ENCODE results near the gene TNFSF4.

TNFSF4 gene

GRCh38 chr1:173139706-173140105 is 67.4 kb downstream of the TNFSF4 start:
- TF ChIP-seq MYC (IDR thresholded peaks at IDR 0.05; ENCODE audit: low read depth, low read length) (no peak), POLR2A (IDR thresholded peaks at IDR 0.05; ENCODE audit: extremely low read depth, insufficient read length) (no peak), MAX (IDR thresholded peaks at IDR 0.05; ENCODE audit: low read depth, low read length) (no peak)
- TF ChIP-seq, protein P1, sequence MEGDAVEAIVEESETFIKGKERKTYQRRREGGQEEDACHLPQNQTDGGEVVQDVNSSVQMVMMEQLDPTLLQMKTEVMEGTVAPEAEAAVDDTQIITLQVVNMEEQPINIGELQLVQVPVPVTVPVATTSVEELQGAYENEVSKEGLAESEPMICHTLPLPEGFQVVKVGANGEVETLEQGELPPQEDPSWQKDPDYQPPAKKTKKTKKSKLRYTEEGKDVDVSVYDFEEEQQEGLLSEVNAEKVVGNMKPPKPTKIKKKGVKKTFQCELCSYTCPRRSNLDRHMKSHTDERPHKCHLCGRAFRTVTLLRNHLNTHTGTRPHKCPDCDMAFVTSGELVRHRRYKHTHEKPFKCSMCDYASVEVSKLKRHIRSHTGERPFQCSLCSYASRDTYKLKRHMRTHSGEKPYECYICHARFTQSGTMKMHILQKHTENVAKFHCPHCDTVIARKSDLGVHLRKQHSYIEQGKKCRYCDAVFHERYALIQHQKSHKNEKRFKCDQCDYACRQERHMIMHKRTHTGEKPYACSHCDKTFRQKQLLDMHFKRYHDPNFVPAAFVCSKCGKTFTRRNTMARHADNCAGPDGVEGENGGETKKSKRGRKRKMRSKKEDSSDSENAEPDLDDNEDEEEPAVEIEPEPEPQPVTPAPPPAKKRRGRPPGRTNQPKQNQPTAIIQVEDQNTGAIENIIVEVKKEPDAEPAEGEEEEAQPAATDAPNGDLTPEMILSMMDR (IDR thresholded peaks at IDR 0.05; ENCODE audit: low read depth, low read length) = no peak
- no peak overlapping the region for H3K4me3 ChIP-seq (ENCODE audit: low read depth, low read length)
- no peak for DNase-seq (ENCODE audit: low read depth)

DNA sequence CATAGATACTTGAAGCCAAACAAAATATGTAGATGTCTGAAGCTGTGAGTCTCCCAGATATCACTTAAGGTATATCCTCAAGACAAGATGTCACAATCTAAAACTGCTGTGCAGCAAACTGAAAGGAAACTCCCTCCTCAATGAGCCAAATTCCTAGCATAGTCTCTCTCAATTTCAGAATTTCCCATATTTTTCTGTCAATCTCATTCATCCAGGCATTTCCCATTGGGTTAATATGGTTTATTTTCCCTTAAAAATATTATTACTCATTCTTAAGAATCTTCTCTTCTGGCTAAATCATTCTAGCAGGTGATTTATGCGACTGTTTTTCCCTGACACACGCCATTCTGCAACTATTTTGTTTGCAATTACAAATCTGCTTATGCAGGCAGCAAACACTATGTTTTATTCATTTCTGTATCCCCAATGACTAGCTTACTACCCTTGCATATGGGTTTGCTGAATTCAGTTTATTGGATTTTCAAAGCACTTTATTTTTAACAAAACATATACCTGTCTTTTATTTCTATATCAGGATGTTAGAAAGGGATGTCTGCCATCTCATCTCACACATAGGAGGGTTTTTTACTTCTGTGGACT is 69.9 kb downstream of the TNFSF4 start:
- no peak for DNase-seq (ENCODE audit: low read depth)
- TF ChIP-seq, protein P1 (IDR thresholded peaks at IDR 0.05; ENCODE audit: low read depth, low read length) = no peak
- TF ChIP-seq MYC (IDR thresholded peaks at IDR 0.05; ENCODE audit: low read depth, low read length) = no peak
- no peak for TF ChIP-seq POLR2A (IDR thresholded peaks at IDR 0.05; ENCODE audit: extremely low read depth, insufficient read length)

GRCh38 chr1:173134800-173135199 is 72.3 kb downstream of the TNFSF4 start:
- H3K4me3 ChIP-seq (ENCODE audit: low read depth, low read length) = no peak overlapping the region
- TF ChIP-seq MYC (IDR thresholded peaks at IDR 0.05; ENCODE audit: low read depth, low read length) (no peak), MAX (IDR thresholded peaks at IDR 0.05; ENCODE audit: low read depth, low read length) (no peak), POLR2A (IDR thresholded peaks at IDR 0.05; ENCODE audit: extremely low read depth, insufficient read length) (no peak)
- TF ChIP-seq, protein P1 (IDR thresholded peaks at IDR 0.05; ENCODE audit: low read depth, low read length) = no peak
- no peak for DNase-seq (ENCODE audit: low read depth)

More for the DNA sequence above, 69.9 kb downstream of the TNFSF4 start:
- no peak overlapping the region for H3K4me3 ChIP-seq (ENCODE audit: low read depth, low read length)

- DNase-seq (ENCODE audit: low read depth) = no peak
- TF ChIP-seq, protein P1 (IDR thresholded peaks at IDR 0.05; ENCODE audit: low read depth, low read length) = no peak
- no peak for TF ChIP-seq POLR2A (IDR thresholded peaks at IDR 0.05; ENCODE audit: extremely low read depth, insufficient read length)
- TF ChIP-seq MYC (IDR thresholded peaks at IDR 0.05; ENCODE audit: low read depth, low read length) = no peak
- TF ChIP-seq MAX (IDR thresholded peaks at IDR 0.05; ENCODE audit: low read depth, low read length) = no peak
- H3K4me3 ChIP-seq (ENCODE audit: low read depth, low read length) = no peak overlapping the region
These were observed 73.1 kb downstream of the TNFSF4 start for GRCh38 chr1:173134029-173134428.
